WTC11 (cell line): ENCODE results near the gene P2RX2.
A peak's percentile ranks its signal among the peaks of the same experiment; 100 is the strongest.

Experiments
- CREB1 ChIP-seq: sonication (generic); formaldehyde crosslinking; IDR thresholded peaks from 2 replicates; pipeline ENCODE4 v1.8.0; 2023; ENCODE audit warnings: mild to moderate bottlenecking, missing genetic modification reagents
- FOXJ3 ChIP-seq: sonication (generic); formaldehyde crosslinking; IDR thresholded peaks from 2 replicates; pipeline ENCODE4 v1.9.0; 2021; ENCODE audit warnings: missing genetic modification reagents, mild to moderate bottlenecking, borderline replicate concordance
- FOXK1 ChIP-seq: sonication (generic); formaldehyde crosslinking; IDR thresholded peaks from 2 replicates; pipeline ENCODE4 v1.8.0; 2022; ENCODE audit warnings: mild to moderate bottlenecking, moderate library complexity, missing genetic modification reagents
- GABPB1 ChIP-seq: sonication (generic); formaldehyde crosslinking; IDR thresholded peaks from 2 replicates; pipeline ENCODE4 v1.8.1; 2023; ENCODE audit warnings: mild to moderate bottlenecking, missing genetic modification reagents
- NFE2L1 ChIP-seq: sonication (generic); formaldehyde crosslinking; IDR thresholded peaks from 2 replicates; pipeline ENCODE4 v1.8.1; 2023; ENCODE audit warnings: missing genetic modification reagents
- SP1 ChIP-seq: sonication (generic); formaldehyde crosslinking; conservative IDR thresholded peaks from 2 replicates; pipeline ENCODE4 v1.8.1; 2022; ENCODE audit warnings: missing genetic modification reagents
- ZBTB21 ChIP-seq: sonication (generic); formaldehyde crosslinking; IDR thresholded peaks from 2 replicates; pipeline ENCODE4 v1.8.1; 2023; ENCODE audit warnings: mild to moderate bottlenecking, missing genetic modification reagents, borderline replicate concordance
- ZNF396 ChIP-seq: fragments of 250-450 bp; sonication (Bioruptor Pico); IDR thresholded peaks from 2 replicates; pipeline ENCODE4 v1.8.0; 2021; ENCODE audit warnings: mild to moderate bottlenecking, moderate library complexity, borderline replicate concordance
- TF ChIP-seq, protein P1 (sequence below): sonication (generic); formaldehyde crosslinking; IDR thresholded peaks from 2 replicates; pipeline ENCODE4 v1.8.1; 2023; ENCODE audit warnings: mild to moderate bottlenecking, moderate library complexity, missing genetic modification reagents
- TF ChIP-seq, protein P2 (sequence below): fragments of 200-600 bp; IDR thresholded peaks from 2 replicates; pipeline ENCODE4 v1.8.0; 2022; ENCODE audit warnings: antibody characterized with exemption
- TF ChIP-seq, protein P3 (sequence below): sonication (generic); formaldehyde crosslinking; IDR thresholded peaks from 2 replicates; pipeline ENCODE4 v1.8.0; 2022; ENCODE audit warnings: mild to moderate bottlenecking, missing genetic modification reagents
- TF ChIP-seq, protein P4 (sequence below): sonication (generic); formaldehyde crosslinking; IDR thresholded peaks from 2 replicates; pipeline ENCODE4 v1.8.0; 2022; ENCODE audit warnings: mild to moderate bottlenecking, missing genetic modification reagents
- TF ChIP-seq, protein P5 (sequence below): sonication (generic); formaldehyde crosslinking; IDR thresholded peaks from 2 replicates; pipeline ENCODE4 v1.8.1; 2022; ENCODE audit warnings: missing genetic modification reagents, borderline replicate concordance

- TF ChIP-seq, protein P1, sequence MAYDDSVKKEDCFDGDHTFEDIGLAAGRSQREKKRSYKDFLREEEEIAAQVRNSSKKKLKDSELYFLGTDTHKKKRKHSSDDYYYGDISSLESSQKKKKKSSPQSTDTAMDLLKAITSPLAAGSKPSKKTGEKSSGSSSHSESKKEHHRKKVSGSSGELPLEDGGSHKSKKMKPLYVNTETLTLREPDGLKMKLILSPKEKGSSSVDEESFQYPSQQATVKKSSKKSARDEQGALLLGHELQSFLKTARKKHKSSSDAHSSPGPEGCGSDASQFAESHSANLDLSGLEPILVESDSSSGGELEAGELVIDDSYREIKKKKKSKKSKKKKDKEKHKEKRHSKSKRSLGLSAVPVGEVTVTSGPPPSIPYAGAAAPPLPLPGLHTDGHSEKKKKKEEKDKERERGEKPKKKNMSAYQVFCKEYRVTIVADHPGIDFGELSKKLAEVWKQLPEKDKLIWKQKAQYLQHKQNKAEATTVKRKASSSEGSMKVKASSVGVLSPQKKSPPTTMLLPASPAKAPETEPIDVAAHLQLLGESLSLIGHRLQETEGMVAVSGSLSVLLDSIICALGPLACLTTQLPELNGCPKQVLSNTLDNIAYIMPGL (CRISPR knock-in tag): 0 out of 2 replicates have a peak, but pooled peaks have one; percentile 54
- TF ChIP-seq, protein P2, sequence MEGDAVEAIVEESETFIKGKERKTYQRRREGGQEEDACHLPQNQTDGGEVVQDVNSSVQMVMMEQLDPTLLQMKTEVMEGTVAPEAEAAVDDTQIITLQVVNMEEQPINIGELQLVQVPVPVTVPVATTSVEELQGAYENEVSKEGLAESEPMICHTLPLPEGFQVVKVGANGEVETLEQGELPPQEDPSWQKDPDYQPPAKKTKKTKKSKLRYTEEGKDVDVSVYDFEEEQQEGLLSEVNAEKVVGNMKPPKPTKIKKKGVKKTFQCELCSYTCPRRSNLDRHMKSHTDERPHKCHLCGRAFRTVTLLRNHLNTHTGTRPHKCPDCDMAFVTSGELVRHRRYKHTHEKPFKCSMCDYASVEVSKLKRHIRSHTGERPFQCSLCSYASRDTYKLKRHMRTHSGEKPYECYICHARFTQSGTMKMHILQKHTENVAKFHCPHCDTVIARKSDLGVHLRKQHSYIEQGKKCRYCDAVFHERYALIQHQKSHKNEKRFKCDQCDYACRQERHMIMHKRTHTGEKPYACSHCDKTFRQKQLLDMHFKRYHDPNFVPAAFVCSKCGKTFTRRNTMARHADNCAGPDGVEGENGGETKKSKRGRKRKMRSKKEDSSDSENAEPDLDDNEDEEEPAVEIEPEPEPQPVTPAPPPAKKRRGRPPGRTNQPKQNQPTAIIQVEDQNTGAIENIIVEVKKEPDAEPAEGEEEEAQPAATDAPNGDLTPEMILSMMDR: no peak
- TF ChIP-seq, protein P3, sequence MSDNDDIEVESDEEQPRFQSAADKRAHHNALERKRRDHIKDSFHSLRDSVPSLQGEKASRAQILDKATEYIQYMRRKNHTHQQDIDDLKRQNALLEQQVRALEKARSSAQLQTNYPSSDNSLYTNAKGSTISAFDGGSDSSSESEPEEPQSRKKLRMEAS: peak; percentile 51
- TF ChIP-seq, protein P4, sequence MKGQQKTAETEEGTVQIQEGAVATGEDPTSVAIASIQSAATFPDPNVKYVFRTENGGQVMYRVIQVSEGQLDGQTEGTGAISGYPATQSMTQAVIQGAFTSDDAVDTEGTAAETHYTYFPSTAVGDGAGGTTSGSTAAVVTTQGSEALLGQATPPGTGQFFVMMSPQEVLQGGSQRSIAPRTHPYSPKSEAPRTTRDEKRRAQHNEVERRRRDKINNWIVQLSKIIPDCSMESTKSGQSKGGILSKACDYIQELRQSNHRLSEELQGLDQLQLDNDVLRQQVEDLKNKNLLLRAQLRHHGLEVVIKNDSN (CRISPR knock-in tag): no peak
- TF ChIP-seq FOXJ3 (CRISPR knock-in tag) (no peak), SP1 (CRISPR knock-in tag) (peak; percentile 52), ZNF396 (CRISPR knock-in tag) (no peak), GABPB1 (CRISPR knock-in tag) (no peak), CREB1 (CRISPR knock-in tag) (no peak), ZBTB21 (no peak), NFE2L1 (no peak), FOXK1 (CRISPR knock-in tag) (no peak)
- TF ChIP-seq, protein P5, sequence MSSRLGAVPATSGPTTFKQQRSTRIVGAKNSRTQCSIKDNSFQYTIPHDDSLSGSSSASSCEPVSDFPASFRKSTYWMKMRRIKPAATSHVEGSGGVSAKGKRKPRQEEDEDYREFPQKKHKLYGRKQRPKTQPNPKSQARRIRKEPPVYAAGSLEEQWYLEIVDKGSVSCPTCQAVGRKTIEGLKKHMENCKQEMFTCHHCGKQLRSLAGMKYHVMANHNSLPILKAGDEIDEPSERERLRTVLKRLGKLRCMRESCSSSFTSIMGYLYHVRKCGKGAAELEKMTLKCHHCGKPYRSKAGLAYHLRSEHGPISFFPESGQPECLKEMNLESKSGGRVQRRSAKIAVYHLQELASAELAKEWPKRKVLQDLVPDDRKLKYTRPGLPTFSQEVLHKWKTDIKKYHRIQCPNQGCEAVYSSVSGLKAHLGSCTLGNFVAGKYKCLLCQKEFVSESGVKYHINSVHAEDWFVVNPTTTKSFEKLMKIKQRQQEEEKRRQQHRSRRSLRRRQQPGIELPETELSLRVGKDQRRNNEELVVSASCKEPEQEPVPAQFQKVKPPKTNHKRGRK: no peak
Measured at GRCh38 chr12:132600048-132601032, 18.2 kb upstream of the P2RX2 start.
